Loucy (cell line): ENCODE results near the gene CCHCR1.

Source experiments
- H2AFZ ChIP-seq: fragments of 200-600 bp; sonication (generic); 2 replicates; pipeline ENCODE4 v1.6.0; 2016; ENCODE audit warnings: antibody characterized with exemption, mild to moderate bottlenecking, low read length, moderate library complexity
- H3F3A ChIP-seq: fragments of 200-600 bp; 2 replicates; pipeline ENCODE4 v1.6.0; 2016; ENCODE audit warnings: antibody characterized with exemption, low read depth, mild to moderate bottlenecking
- H3K27me3 ChIP-seq: fragments of 200-600 bp; sonication (generic); 2 replicates; pipeline ENCODE4 v1.6.1; 2014; ENCODE audit warnings: low read length, mild to moderate bottlenecking; ENCODE audit not compliant: insufficient read depth, poor library complexity, severe bottlenecking
- H3K36me3 ChIP-seq: fragments of 200-600 bp; sonication (generic); 2 replicates; pipeline ENCODE4 v1.6.1; 2016; ENCODE audit warnings: low read length; ENCODE audit not compliant: insufficient read depth
- H3K4me1 ChIP-seq: fragments of 200-600 bp; sonication (generic); 2 replicates; pipeline ENCODE4 v1.5.1; 2014; ENCODE audit warnings: low read length, mild to moderate bottlenecking; ENCODE audit not compliant: insufficient read depth, poor library complexity, severe bottlenecking
- H3K4me2 ChIP-seq: fragments of 200-600 bp; sonication (generic); 2 replicates; pipeline ENCODE4 v1.6.0; 2014; ENCODE audit warnings: antibody characterized with exemption, low read length, low read depth, mild to moderate bottlenecking; ENCODE audit not compliant: poor library complexity, severe bottlenecking
- H3K4me3 ChIP-seq: fragments of 200-600 bp; sonication (generic); 2 replicates; pipeline ENCODE4 v1.5.1; 2014; ENCODE audit warnings: low read length, mild to moderate bottlenecking, mixed read lengths; ENCODE audit not compliant: poor library complexity, severe bottlenecking
- H3K79me2 ChIP-seq: fragments of 200-600 bp; sonication (generic); 2 replicates; pipeline ENCODE4 v1.6.1; 2014; ENCODE audit warnings: low read length; ENCODE audit not compliant: insufficient read depth
- H3K9ac ChIP-seq: fragments of 200-600 bp; sonication (generic); 2 replicates; pipeline ENCODE4 v1.6.0; 2014; ENCODE audit warnings: mild to moderate bottlenecking, low read depth, low read length, moderate library complexity; ENCODE audit not compliant: poor library complexity, severe bottlenecking
- H3K9me2 ChIP-seq: fragments of 200-600 bp; sonication (generic); replicated peaks from 2 replicates; pipeline ENCODE4 v1.6.1; 2016; ENCODE audit warnings: low read depth, low read length, mixed read lengths
- H3K9me3 ChIP-seq: fragments of 200-600 bp; sonication (generic); 2 replicates; pipeline ENCODE4 v1.6.1; 2014; ENCODE audit warnings: mild to moderate bottlenecking, antibody characterized with exemption, low read length, low read depth; ENCODE audit not compliant: insufficient read depth
- H4K20me1 ChIP-seq: fragments of 200-600 bp; sonication (generic); 2 replicates; pipeline ENCODE4 v1.6.0; 2014; ENCODE audit warnings: antibody characterized with exemption, low read length, mild to moderate bottlenecking; ENCODE audit not compliant: insufficient read depth, poor library complexity, severe bottlenecking
- EZH2phosphoT487 ChIP-seq: fragments of 200-600 bp; IDR thresholded peaks from 2 replicates; pipeline ENCODE4 v1.6.1; 2018; ENCODE audit warnings: antibody characterized with exemption, mild to moderate bottlenecking, moderate library complexity, borderline replicate concordance
- TF ChIP-seq, protein P1 (sequence below): fragments of 200-600 bp; sonication (generic); conservative IDR thresholded peaks from 2 replicates; pipeline ENCODE4 v1.5.1; 2014; ENCODE audit warnings: mild to moderate bottlenecking, antibody characterized with exemption, low read length

CCHCR1 gene

GRCh38 chr6:31098449-31098938, 59.1 kb downstream of the CCHCR1 start:
- Histone ChIP-seq H3K9me2 (no peaks in the 10 kb centered on the region), H3F3A (peaks cover 11% of the 10 kb centered on the region), H3K4me1 (peaks cover 45% of the 10 kb centered on the region), H3K4me3 (no peak overlapping the region), H3K4me2 (no peak overlapping the region), H3K36me3 (no peaks in the 10 kb centered on the region), H3K9ac (no peak overlapping the region), H3K9me3 (no peaks in the 10 kb centered on the region), H4K20me1 (no peaks in the 10 kb centered on the region), H3K27me3 (no peaks in the 10 kb centered on the region), H3K79me2 (no peaks in the 10 kb centered on the region), H2AFZ (no peak overlapping the region)
- TF ChIP-seq EZH2phosphoT487 = no peak
- TF ChIP-seq, protein P1, sequence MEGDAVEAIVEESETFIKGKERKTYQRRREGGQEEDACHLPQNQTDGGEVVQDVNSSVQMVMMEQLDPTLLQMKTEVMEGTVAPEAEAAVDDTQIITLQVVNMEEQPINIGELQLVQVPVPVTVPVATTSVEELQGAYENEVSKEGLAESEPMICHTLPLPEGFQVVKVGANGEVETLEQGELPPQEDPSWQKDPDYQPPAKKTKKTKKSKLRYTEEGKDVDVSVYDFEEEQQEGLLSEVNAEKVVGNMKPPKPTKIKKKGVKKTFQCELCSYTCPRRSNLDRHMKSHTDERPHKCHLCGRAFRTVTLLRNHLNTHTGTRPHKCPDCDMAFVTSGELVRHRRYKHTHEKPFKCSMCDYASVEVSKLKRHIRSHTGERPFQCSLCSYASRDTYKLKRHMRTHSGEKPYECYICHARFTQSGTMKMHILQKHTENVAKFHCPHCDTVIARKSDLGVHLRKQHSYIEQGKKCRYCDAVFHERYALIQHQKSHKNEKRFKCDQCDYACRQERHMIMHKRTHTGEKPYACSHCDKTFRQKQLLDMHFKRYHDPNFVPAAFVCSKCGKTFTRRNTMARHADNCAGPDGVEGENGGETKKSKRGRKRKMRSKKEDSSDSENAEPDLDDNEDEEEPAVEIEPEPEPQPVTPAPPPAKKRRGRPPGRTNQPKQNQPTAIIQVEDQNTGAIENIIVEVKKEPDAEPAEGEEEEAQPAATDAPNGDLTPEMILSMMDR = no peak

- H3K9ac ChIP-seq = peak overlapping the region; percentile 37
- H4K20me1 ChIP-seq = no peaks in the 10 kb centered on the region
- H3K27me3 ChIP-seq = no peaks in the 10 kb centered on the region
- no peaks in the 10 kb centered on the region for H3K9me3 ChIP-seq
- H3K4me1 ChIP-seq = peaks cover 53% of the 10 kb centered on the region
- peak overlapping the region; percentile 54 for H3K4me2 ChIP-seq
- H3K36me3 ChIP-seq = no peaks in the 10 kb centered on the region
- H2AFZ ChIP-seq = peak overlapping the region; percentile 41
- H3K9me2 ChIP-seq = no peaks in the 10 kb centered on the region
- H3K4me3 ChIP-seq = no peak overlapping the region
- TF ChIP-seq, protein P1 = no peak
- no peak for TF ChIP-seq EZH2phosphoT487
- H3F3A ChIP-seq = peaks cover 11% of the 10 kb centered on the region
- no peaks in the 10 kb centered on the region for H3K79me2 ChIP-seq
Measured at GRCh38 chr6:31096656-31097055, 60.9 kb downstream of the CCHCR1 start.

- Histone ChIP-seq H3K9me2 (no peaks in the 10 kb centered on the region), H3K27me3 (no peaks in the 10 kb centered on the region), H3K36me3 (no peaks in the 10 kb centered on the region), H3K9me3 (no peaks in the 10 kb centered on the region), H3K4me3 (no peak overlapping the region), H3F3A (peaks cover 11% of the 10 kb centered on the region), H3K9ac (peak overlapping the region; percentile 18), H3K79me2 (no peaks in the 10 kb centered on the region), H3K4me2 (peak overlapping the region; percentile 77), H2AFZ (no peak overlapping the region), H3K4me1 (peaks cover 53% of the 10 kb centered on the region), H4K20me1 (no peaks in the 10 kb centered on the region)
- TF ChIP-seq EZH2phosphoT487 = no peak
- TF ChIP-seq, protein P1 = no peak
Measured at GRCh38 chr6:31096215-31096614, 61.4 kb downstream of the CCHCR1 start.
